Parathyroid adenoma (tissue), 2 donors: ENCODE measurements around the gene DDX23.
A peak's percentile ranks its signal among the peaks of the same experiment; 100 is the strongest.

Source experiments
- H2AFZ ChIP-seq: fragments of 300-600 bp; sonication (generic); one replicate; pipeline ENCODE4 v1.7.0; 2017; ENCODE audit warnings: antibody characterized with exemption, mild to moderate bottlenecking
- H3K27ac ChIP-seq: fragments of 300-600 bp; sonication (generic); one replicate; pipeline ENCODE4 v1.7.0; 2017
- H3K27me3 ChIP-seq: fragments of 300-600 bp; sonication (generic); one replicate; pipeline ENCODE4 v1.7.0; 2017; ENCODE audit warnings: low read length; ENCODE audit not compliant: control insufficient read depth, insufficient read depth
- H3K36me3 ChIP-seq: fragments of 300-600 bp; sonication (generic); one replicate; pipeline ENCODE4 v1.7.0; 2017; ENCODE audit warnings: low read length; ENCODE audit not compliant: control insufficient read depth, insufficient read depth
- H3K4me1 ChIP-seq: fragments of 300-600 bp; sonication (generic); one replicate; pipeline ENCODE4 v1.7.0; 2017; ENCODE audit warnings: control low read depth
- H3K4me2 ChIP-seq: fragments of 300-600 bp; sonication (generic); one replicate; pipeline ENCODE4 v1.7.0; 2017; ENCODE audit warnings: low read length
- H3K4me3 ChIP-seq: fragments of 300-600 bp; sonication (generic); one replicate; pipeline ENCODE4 v1.7.0; 2017; ENCODE audit warnings: low read depth, low read length
- H3K79me2 ChIP-seq: fragments of 300-600 bp; sonication (generic); one replicate; pipeline ENCODE4 v1.7.0; 2017; ENCODE audit warnings: control low read depth
- H3K9ac ChIP-seq: fragments of 300-600 bp; sonication (generic); one replicate; pipeline ENCODE4 v1.7.0; 2017; ENCODE audit warnings: mild to moderate bottlenecking
- H3K9me3 ChIP-seq: fragments of 300-600 bp; sonication (generic); one replicate; pipeline ENCODE4 v1.7.0; 2017; ENCODE audit warnings: low read length; ENCODE audit not compliant: control insufficient read depth
- CTCF ChIP-seq: fragments of 300-600 bp; sonication (generic); IDR thresholded peaks from one replicate; pipeline ENCODE4 v1.7.0; 2017; ENCODE audit warnings: antibody characterized with exemption, mild to moderate bottlenecking
- donor health status: primary hyperparathyroidism.

Gene DDX23

GRCh38 chr12:48793696-48794095 is 58.3 kb downstream of the DDX23 start:
- Histone ChIP-seq H2AFZ (no peak overlapping the region), H3K9me3 (no peaks in the 10 kb centered on the region), H3K4me2 (no peak overlapping the region), H3K27me3 (no peaks in the 10 kb centered on the region), H3K4me3 (no peak overlapping the region), H3K79me2 (peaks cover 4% of the 10 kb centered on the region), H3K4me1 (no peaks in the 10 kb centered on the region), H3K9ac (no peak overlapping the region), H3K27ac (no peak overlapping the region), H3K36me3 (no peaks in the 10 kb centered on the region)
- TF ChIP-seq CTCF = no peak

GRCh38 chr12:48789858-48790326 is 62.1 kb downstream of the DDX23 start:
- Histone ChIP-seq H3K27me3 (no peaks in the 10 kb centered on the region), H3K9ac (no peak overlapping the region), H3K27ac (no peak overlapping the region), H2AFZ (peak overlapping the region; percentile 100), H3K79me2 (peaks cover 4% of the 10 kb centered on the region), H3K4me3 (peak overlapping the region; percentile 88), H3K36me3 (no peaks in the 10 kb centered on the region), H3K9me3 (no peaks in the 10 kb centered on the region), H3K4me2 (peak overlapping the region; percentile 99), H3K4me1 (peaks cover 4% of the 10 kb centered on the region)
- TF ChIP-seq CTCF = no peak

GRCh38 chr12:48788854-48789775 is 62.8 kb downstream of the DDX23 start, which contains the start of gene ADCY6:
ADCY6 (minus strand) TSS chr12:48789089; CDS start chr12:48783434, 5,655 bp downstream.
- Histone ChIP-seq H3K4me2 (peak within 1 kb of the TSS; percentile 99), H3K36me3 (no peaks in the 10 kb centered on the region), H3K27ac (peak within 1 kb of the TSS; percentile 78), H3K27me3 (no peaks in the 10 kb centered on the region), H3K4me3 (peak within 1 kb of the TSS; percentile 88), H3K9ac (peak within 1 kb of the TSS; percentile 78), H3K79me2 (peaks cover 4% of the 10 kb centered on the region), H3K4me1 (peaks cover 4% of the 10 kb centered on the region), H2AFZ (peak within 1 kb of the TSS; percentile 100), H3K9me3 (no peaks in the 10 kb centered on the region)
- no peak for TF ChIP-seq CTCF

GRCh38 chr12:48788524-48788853 is 63.5 kb downstream of the DDX23 start:
- Histone ChIP-seq H2AFZ (peak overlapping the region; percentile 61), H3K27ac (peak overlapping the region; percentile 62), H3K27me3 (no peaks in the 10 kb centered on the region), H3K36me3 (no peaks in the 10 kb centered on the region), H3K4me3 (peak overlapping the region; percentile 88), H3K9me3 (no peaks in the 10 kb centered on the region), H3K4me2 (peak overlapping the region; percentile 97), H3K4me1 (peaks cover 4% of the 10 kb centered on the region), H3K9ac (peak overlapping the region; percentile 47), H3K79me2 (peaks cover 4% of the 10 kb centered on the region)
- TF ChIP-seq CTCF = no peak
